ENCODE results near the gene TMEM92.

The TMEM92 gene

DNA sequence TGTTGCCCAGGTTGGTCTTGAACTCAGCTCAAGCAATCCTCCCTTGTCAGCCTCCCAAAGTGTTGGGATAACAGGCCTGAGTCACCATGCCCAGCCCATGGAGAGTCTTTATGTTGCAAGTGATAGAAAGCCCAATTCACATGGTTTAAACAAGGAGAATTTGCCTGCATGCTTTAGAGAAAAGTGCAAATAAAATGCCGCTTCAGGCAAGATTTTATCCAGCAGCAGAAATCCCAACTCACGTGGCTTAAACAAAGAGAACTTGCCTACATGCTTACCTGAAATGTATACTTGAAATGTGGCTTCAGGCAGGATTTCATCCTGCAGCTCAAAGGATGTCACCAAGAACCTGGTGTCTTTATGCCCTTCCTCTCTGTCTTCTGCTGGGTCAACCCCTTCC lies 42.9 kb downstream of the TMEM92 start:
- Histone ChIP-seq H3K9me2 (replicated peaks; ENCODE audit: low read depth, low read length) (no peaks in the 10 kb centered on the region), H3F3A (ENCODE audit: low read depth) (no peaks in the 10 kb centered on the region), H4K20me1 (ENCODE audit: insufficient read depth, low read length, poor library complexity, severe bottlenecking) (no peaks in the 10 kb centered on the region), H3K9me3 (ENCODE audit: insufficient read depth, low read depth, low read length) (no peaks in the 10 kb centered on the region), H3K9ac (ENCODE audit: low read depth, low read length, poor library complexity, severe bottlenecking) (no peak overlapping the region), H2AFZ (ENCODE audit: low read length) (no peak overlapping the region), H3K4me1 (ENCODE audit: insufficient read depth, low read length, poor library complexity, severe bottlenecking) (no peaks in the 10 kb centered on the region), H3K79me2 (ENCODE audit: insufficient read depth, low read length) (no peaks in the 10 kb centered on the region), H3K4me2 (ENCODE audit: low read depth, low read length, poor library complexity, severe bottlenecking) (no peak overlapping the region), H3K27me3 (ENCODE audit: insufficient read depth, low read length, poor library complexity, severe bottlenecking) (no peaks in the 10 kb centered on the region), H3K36me3 (ENCODE audit: insufficient read depth, low read length) (no peaks in the 10 kb centered on the region), H3K4me3 (ENCODE audit: low read length, poor library complexity, severe bottlenecking) (no peak overlapping the region)
- no peak for TF ChIP-seq EZH2phosphoT487 (IDR thresholded peaks at IDR 0.05; ENCODE audit: borderline replicate concordance)

DNA sequence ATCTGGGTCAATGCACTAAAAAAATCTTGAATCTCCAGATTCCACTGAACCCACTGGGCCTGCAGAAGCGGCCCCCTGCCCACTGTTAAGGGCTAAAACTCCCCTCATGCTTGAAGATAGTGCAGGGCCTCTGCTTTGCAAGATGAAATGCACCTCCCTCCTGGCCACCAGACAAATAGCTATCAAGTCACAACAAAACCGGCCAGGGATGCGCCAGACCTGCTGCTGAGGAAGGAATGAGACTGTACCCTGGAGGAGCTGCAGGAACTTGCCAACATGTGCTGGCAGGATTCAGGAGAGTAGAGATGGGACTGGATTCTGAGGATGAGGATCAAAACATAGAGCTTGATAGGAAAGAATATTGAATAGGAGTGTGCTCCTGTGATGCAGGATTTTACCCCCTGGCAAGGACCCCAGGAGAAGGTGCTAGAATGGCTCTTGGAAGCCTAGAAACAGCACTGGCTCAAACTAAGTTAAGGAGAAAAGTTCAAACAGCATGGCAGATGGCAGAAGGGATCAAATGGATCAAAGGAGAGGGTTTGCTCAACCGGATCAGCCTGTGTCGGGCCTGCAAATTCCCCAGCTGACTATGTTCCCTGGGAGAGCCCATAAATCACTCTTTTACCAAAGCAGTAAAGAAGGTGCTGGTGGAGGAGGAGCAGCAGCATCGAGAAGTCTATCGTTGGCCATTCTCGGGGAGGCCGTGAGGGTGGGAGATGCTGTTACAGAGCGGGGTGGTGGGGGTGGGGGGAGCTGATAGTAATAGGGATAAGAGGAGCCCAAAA lies 44.4 kb downstream of the TMEM92 start:
- H3K4me1 ChIP-seq (ENCODE audit: insufficient read depth, low read length, poor library complexity, severe bottlenecking) = no peaks in the 10 kb centered on the region
- no peaks in the 10 kb centered on the region for H3K9me3 ChIP-seq (ENCODE audit: insufficient read depth, low read depth, low read length)
- H2AFZ ChIP-seq (ENCODE audit: low read length) = no peak overlapping the region
- no peak overlapping the region for H3K9ac ChIP-seq (ENCODE audit: low read depth, low read length, poor library complexity, severe bottlenecking)
- H4K20me1 ChIP-seq (ENCODE audit: insufficient read depth, low read length, poor library complexity, severe bottlenecking) = no peaks in the 10 kb centered on the region
- no peak for TF ChIP-seq EZH2phosphoT487 (IDR thresholded peaks at IDR 0.05; ENCODE audit: borderline replicate concordance)
- TF ChIP-seq, protein P1, sequence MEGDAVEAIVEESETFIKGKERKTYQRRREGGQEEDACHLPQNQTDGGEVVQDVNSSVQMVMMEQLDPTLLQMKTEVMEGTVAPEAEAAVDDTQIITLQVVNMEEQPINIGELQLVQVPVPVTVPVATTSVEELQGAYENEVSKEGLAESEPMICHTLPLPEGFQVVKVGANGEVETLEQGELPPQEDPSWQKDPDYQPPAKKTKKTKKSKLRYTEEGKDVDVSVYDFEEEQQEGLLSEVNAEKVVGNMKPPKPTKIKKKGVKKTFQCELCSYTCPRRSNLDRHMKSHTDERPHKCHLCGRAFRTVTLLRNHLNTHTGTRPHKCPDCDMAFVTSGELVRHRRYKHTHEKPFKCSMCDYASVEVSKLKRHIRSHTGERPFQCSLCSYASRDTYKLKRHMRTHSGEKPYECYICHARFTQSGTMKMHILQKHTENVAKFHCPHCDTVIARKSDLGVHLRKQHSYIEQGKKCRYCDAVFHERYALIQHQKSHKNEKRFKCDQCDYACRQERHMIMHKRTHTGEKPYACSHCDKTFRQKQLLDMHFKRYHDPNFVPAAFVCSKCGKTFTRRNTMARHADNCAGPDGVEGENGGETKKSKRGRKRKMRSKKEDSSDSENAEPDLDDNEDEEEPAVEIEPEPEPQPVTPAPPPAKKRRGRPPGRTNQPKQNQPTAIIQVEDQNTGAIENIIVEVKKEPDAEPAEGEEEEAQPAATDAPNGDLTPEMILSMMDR (conservative IDR thresholded peaks at IDR 0.05; ENCODE audit: low read length) = no peak
- H3K4me3 ChIP-seq (ENCODE audit: low read length, poor library complexity, severe bottlenecking) = no peak overlapping the region
- no peaks in the 10 kb centered on the region for H3K27me3 ChIP-seq (ENCODE audit: insufficient read depth, low read length, poor library complexity, severe bottlenecking)
- no peak overlapping the region for H3K4me2 ChIP-seq (ENCODE audit: low read depth, low read length, poor library complexity, severe bottlenecking)
- H3K9me2 ChIP-seq (replicated peaks; ENCODE audit: low read depth, low read length) = no peaks in the 10 kb centered on the region
- H3F3A ChIP-seq (ENCODE audit: low read depth) = no peaks in the 10 kb centered on the region
- no peaks in the 10 kb centered on the region for H3K36me3 ChIP-seq (ENCODE audit: insufficient read depth, low read length)
- H3K79me2 ChIP-seq (ENCODE audit: insufficient read depth, low read length) = no peaks in the 10 kb centered on the region

DNA sequence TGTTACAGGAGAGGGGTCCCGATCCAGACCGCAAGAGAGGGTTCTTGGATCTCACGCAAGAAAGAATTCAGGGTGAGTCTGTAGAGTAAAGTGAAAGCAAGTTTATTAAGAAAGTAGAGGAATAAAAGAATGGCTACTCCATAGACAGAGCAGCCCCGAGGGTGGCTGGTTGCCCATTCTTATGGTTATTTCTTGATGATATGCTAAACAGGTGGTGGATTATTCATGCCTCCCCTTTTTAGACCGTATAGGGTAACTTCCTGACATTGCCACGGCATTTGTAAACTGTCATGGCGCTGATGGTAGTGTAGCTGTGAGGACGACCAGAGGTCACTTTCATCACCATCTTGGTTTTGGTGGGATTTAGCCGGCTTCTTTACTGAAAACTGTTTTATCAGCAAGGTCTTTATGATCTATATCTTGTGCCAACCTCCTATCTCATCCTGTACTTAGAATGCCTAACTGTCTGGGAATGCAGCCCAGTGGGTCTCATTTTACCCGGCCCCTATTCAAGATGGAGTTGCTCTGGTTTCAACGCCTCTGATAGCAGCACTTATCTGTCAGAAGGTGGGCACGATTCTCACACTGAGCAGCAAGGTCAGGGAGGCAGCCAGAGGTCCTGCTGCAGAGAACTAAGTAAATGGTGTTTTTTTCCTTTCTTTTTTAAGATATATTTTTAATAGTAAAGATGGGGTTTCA lies 45.2 kb downstream of the TMEM92 start:
- H3F3A ChIP-seq (ENCODE audit: low read depth) = no peaks in the 10 kb centered on the region
- H3K9ac ChIP-seq (ENCODE audit: low read depth, low read length, poor library complexity, severe bottlenecking) = no peak overlapping the region
- H3K9me3 ChIP-seq (ENCODE audit: insufficient read depth, low read depth, low read length) = no peaks in the 10 kb centered on the region
- no peak overlapping the region for H3K4me2 ChIP-seq (ENCODE audit: low read depth, low read length, poor library complexity, severe bottlenecking)
- H4K20me1 ChIP-seq (ENCODE audit: insufficient read depth, low read length, poor library complexity, severe bottlenecking) = no peaks in the 10 kb centered on the region
- no peak for TF ChIP-seq EZH2phosphoT487 (IDR thresholded peaks at IDR 0.05; ENCODE audit: borderline replicate concordance)
- TF ChIP-seq, protein P1 (conservative IDR thresholded peaks at IDR 0.05; ENCODE audit: low read length) = no peak
- no peaks in the 10 kb centered on the region for H3K79me2 ChIP-seq (ENCODE audit: insufficient read depth, low read length)
- H3K9me2 ChIP-seq (replicated peaks; ENCODE audit: low read depth, low read length) = no peaks in the 10 kb centered on the region
- H3K4me1 ChIP-seq (ENCODE audit: insufficient read depth, low read length, poor library complexity, severe bottlenecking) = no peaks in the 10 kb centered on the region
- no peaks in the 10 kb centered on the region for H3K27me3 ChIP-seq (ENCODE audit: insufficient read depth, low read length, poor library complexity, severe bottlenecking)
- H2AFZ ChIP-seq (ENCODE audit: low read length) = no peak overlapping the region
- no peak overlapping the region for H3K4me3 ChIP-seq (ENCODE audit: low read length, poor library complexity, severe bottlenecking)
- no peaks in the 10 kb centered on the region for H3K36me3 ChIP-seq (ENCODE audit: insufficient read depth, low read length)

Measured in Loucy (cell line).